ENCODE data around the gene HPS4. TPM values are rescaled to one million over a fixed set of nuclear protein-coding genes. Genes with fewer than 3 reads are reported as not detected.

The HPS4 gene
- total and polyA plus RNA-seq, 2 of the 8 experiments (the other 6 are each of a cell fraction or from before 2014, with no cell fraction given) = 28.0 to 35.2 TPM

GRCh38 chr22:26524870-26525269, 41.3 kb upstream of the HPS4 start (continued):
- no peak for TF ChIP-seq EP300 (IDR thresholded peaks at IDR 0.05; ENCODE audit: borderline replicate concordance in 1 of 2, low read depth in 2 of 2, low read length in 2 of 2)
- TF ChIP-seq SP4 (IDR thresholded peaks at IDR 0.05; ENCODE audit: low read length) = no peak
- TF ChIP-seq SIN3A (conservative IDR thresholded peaks at IDR 0.05 in 1 of 2, IDR thresholded peaks at IDR 0.05 in 1 of 2; ENCODE audit: low read depth in 1 of 2, low read length in 2 of 2) = no peak
- no peak for TF ChIP-seq MAFK (IDR thresholded peaks at IDR 0.05; ENCODE audit: low read depth, low read length)

All from H1 (cell line).